Pancreas (tissue), 10 donors: ENCODE data around the gene MTAP. TPM values are rescaled to one million over a fixed set of nuclear protein-coding genes. Genes with fewer than 3 reads are reported as not detected.
A peak's percentile ranks its signal among the peaks of the same experiment; 100 is the strongest.

ENCODE experiments used
- ATAC-seq, 4 donors: fragments of 200-7000 bp; cut with Tn5 transposase; one replicate each; pipeline versions ENCODE4 v1.8.0 to v1.9.1; 2020; ENCODE audit warnings: mild to moderate bottlenecking in 4 of 4, moderate library complexity in 4 of 4
- DNase-seq, 6 donors: peaks; one replicate each; pipeline ENCODE4 v3.0.0-alpha.2; 2020
- FAIRE-seq: peaks from 2 replicates; lab custom pipeline; 2012; peaks lifted over from hg19 to GRCh38; lab: Jason Lieb, UNC
- H3K27ac ChIP-seq, 4 donors: fragments of 200-600 bp; sonication (generic); 1 replicate in 3 of 4; 2 replicates in 1 of 4; pipeline versions ENCODE4 v1.5.0 to v1.8.0; 2020
- H3K27me3 ChIP-seq, 4 donors: fragments of 200-600 bp; one replicate each; pipeline ENCODE4 v1.8.0; 2021
- H3K36me3 ChIP-seq, 3 donors: fragments of 200-600 bp; sonication (generic) in 1 of 3; one replicate each; pipeline versions ENCODE4 v1.5.0 to v1.8.0; 2020 to 2021
- H3K4me1 ChIP-seq, 3 donors: fragments of 200-600 bp; one replicate each; pipeline ENCODE4 v1.8.0; 2021
- H3K4me3 ChIP-seq, 4 donors: fragments of 200-600 bp; sonication (generic) in 2 of 4; one replicate each; pipeline versions ENCODE4 v1.5.0 to v1.8.0; 2020 to 2021
- H3K9me3 ChIP-seq, 4 donors: fragments of 200-600 bp; one replicate each; pipeline ENCODE4 v1.8.0; 2021
- WGBS, 2 donors: extraction: QIAGEN DNeasy Blood & Tissue Kit; methylation state at CpG; one replicate each; pipeline ENCODE4 v1.1.7; 2013; 5-methylcytosine and 5-hydroxymethylcytosine counted together
- intact Hi-C, 3 donors: fragments of 100-400 bp; cut with DNase I; formaldehyde crosslinking; loops; one replicate each; pipeline versions ENCODE4 v1.11.1 to v1.14.2; 2022
- polyA plus RNA-seq, 2 donors: library from polyadenylated mRNA; stranded (reverse); fragments of 200-250 nt; gene quantifications; one replicate each; pipeline ENCODE4 v1.2.3, GENCODE V29; 2013
- total RNA-seq, 6 donors: library from RNA; stranded (reverse); fragmentation: NEBNext Ultra II Directional in 4 of 6; extraction: Animal tissue kit (Norgen Biotek cat#: 25700) in 4 of 6; gene quantifications; one replicate each; pipeline versions ENCODE4 v1.2.1 to v1.2.4, GENCODE V29; 2021 to 2023
- TF ChIP-seq, protein P1 (sequence below), 4 donors: fragments of 200-600 bp; sonication (generic) in 3 of 4; IDR thresholded peaks; one replicate each; pipeline versions ENCODE4 v1.5.0 to v1.8.0; 2021; ENCODE audit warnings: antibody characterized with exemption in 4 of 4
- donor health status: healthy with polysubstance abuse.
- donor health status: DM: no; HTN: no; CAD: no; lungs with moderate emphysema.
- donor health status: DM: no; HTN: no; CAD: no.
- donor health status: control.
- donor health status: control.
- donor health status: Bipolar disorder and iron deficiency.
- donor health status: DM: yes; HTN: yes; CAD: no.
- donor health status: DM: no; HTN: no; CAD: no.
- donor health status: DM: no; HTN: no; CAD: no.
- donor health status: DM: yes; HTN: yes; CAD: no.

Gene MTAP
- total and polyA plus RNA-seq, 8 donors, result 4.7 to 26.7 (median 16.7) TPM

DNA sequence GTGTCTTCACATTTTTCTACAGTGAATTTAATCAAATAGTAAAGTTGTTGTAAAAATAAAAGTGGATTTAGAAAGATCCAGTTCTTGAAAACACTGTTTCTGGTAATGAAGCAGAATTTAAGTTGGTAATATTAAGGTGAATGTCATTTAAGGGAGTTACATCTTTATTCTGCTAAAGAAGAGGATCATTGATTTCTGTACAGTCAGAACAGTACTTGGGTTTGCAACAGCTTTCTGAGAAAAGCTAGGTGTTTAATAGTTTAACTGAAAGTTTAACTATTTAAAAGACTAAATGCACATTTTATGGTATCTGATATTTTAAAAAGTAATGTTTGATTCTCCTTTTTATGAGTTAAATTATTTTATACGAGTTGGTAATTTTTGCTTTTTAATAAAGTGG is 60.4 kb downstream of the MTAP start:
- Histone ChIP-seq H3K4me1 (no peaks in the 10 kb centered on the region), H3K27ac (no peak overlapping the region), H3K4me3 (no peak overlapping the region), H3K27me3 (no peaks in the 10 kb centered on the region), H3K36me3 (no peaks in the 10 kb centered on the region), H3K9me3 (no peaks in the 10 kb centered on the region)
- DNase-seq (no peak), FAIRE-seq (peak; percentile 43), ATAC-seq (no peak)
- 85 to 98% methylated on average over 1 of the region's 1 CpG for WGBS, 2 donors
- intact Hi-C loops, result no loop called here
- TF ChIP-seq, protein P1, sequence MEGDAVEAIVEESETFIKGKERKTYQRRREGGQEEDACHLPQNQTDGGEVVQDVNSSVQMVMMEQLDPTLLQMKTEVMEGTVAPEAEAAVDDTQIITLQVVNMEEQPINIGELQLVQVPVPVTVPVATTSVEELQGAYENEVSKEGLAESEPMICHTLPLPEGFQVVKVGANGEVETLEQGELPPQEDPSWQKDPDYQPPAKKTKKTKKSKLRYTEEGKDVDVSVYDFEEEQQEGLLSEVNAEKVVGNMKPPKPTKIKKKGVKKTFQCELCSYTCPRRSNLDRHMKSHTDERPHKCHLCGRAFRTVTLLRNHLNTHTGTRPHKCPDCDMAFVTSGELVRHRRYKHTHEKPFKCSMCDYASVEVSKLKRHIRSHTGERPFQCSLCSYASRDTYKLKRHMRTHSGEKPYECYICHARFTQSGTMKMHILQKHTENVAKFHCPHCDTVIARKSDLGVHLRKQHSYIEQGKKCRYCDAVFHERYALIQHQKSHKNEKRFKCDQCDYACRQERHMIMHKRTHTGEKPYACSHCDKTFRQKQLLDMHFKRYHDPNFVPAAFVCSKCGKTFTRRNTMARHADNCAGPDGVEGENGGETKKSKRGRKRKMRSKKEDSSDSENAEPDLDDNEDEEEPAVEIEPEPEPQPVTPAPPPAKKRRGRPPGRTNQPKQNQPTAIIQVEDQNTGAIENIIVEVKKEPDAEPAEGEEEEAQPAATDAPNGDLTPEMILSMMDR (IDR thresholded peaks at IDR 0.05), result no peak

DNA sequence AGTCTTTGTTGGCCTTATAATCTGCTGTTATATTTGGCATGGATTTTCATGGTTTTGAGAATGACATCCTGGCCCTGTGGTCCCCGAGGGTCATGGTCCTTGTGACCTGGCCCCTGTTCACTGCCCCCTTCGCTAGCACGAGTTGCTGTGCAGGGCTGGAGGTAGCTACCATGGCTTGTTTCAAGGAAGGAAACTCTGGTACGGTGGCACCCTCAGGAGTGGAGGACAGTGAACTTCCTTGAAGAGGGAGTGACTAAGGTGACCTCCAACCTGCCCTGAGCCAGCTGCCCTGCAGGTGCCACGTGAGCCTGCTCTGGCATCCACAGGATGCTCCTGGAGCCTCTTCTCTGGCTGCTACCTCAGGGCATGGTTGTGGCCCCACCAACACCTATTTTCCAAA is 62.1 kb downstream of the MTAP start:
- peak in 1 of 6 donors; percentile 36 for DNase-seq
- no peak for FAIRE-seq
- TF ChIP-seq, protein P1 (IDR thresholded peaks at IDR 0.05), result no peak
- Histone ChIP-seq H3K27ac (no peak overlapping the region), H3K9me3 (no peaks in the 10 kb centered on the region), H3K4me3 (no peak overlapping the region), H3K27me3 (no peaks in the 10 kb centered on the region), H3K36me3 (peaks cover 0 to under 1% (median 0%) of the 10 kb centered on the region in 3 donors), H3K4me1 (no peaks in the 10 kb centered on the region)
- intact Hi-C loops, result no loop called here
- peak in 1 of 4 donors; percentile 27 for ATAC-seq
- WGBS, 2 donors, result 96 to 98% methylated on average over 5 of the region's 5 CpGs

DNA sequence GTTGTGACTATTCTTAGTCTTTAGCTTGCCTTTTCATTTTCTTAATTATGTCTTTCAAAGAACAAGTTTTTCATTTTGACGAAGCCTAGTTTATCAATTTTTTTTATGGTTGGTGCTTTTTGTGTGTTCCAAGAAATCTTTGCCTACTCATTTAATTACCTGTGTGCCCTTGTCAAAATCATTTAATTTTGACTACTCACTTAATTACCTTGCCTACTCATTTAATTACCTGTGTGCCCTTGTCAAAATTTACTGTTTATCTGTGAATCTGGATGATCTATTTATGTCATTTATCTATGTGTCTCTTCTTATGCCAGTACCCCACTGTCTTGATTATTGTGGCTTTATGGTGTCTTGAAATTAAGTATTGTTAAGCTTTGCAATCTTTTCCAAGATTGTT is 63.9 kb downstream of the MTAP start:
- FAIRE-seq, result no peak
- TF ChIP-seq, protein P1 (IDR thresholded peaks at IDR 0.05), result no peak
- intact Hi-C loops, result no loop called here

DNA sequence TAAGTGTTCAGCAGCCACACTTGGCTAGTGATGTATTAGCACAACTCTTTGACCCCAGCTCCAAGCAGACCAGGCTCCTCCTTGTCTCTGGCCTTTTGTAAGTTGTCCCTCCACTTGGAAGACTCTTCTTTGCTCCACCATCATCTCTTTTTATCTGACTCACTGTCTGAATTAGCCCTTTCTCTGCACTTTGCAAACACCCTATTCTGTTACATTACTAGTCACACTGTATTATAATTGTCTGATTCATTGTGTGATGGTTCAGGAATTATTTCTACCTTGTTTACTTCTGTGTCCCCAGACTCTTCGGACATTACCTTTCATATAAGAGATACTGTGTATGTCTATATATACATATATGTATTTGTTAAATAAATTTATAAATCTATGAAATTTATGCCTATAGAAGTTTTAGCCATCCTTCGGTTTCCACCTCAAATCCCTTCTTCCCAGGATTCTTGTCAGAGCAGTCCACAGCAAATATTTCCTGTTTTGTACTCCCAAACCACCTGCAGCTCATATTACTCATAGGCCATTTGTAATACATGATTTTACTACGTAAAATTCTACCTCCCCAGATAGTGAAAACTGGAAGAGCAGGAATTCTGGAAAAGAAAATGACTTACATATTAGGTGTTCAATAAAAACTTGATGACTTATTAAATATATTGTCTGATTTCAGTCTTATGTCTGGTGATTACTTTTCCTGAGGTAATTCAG is 69.0 kb downstream of the MTAP start:
- Histone ChIP-seq H3K9me3 (no peaks in the 10 kb centered on the region), H3K4me3 (no peak overlapping the region), H3K27ac (no peak overlapping the region), H3K36me3 (peaks cover 0 to 3% (median 0%) of the 10 kb centered on the region in 3 donors), H3K4me1 (no peaks in the 10 kb centered on the region), H3K27me3 (no peaks in the 10 kb centered on the region)
- DNase-seq (no peak), ATAC-seq (no peak), FAIRE-seq (no peak)
- TF ChIP-seq, protein P1 (IDR thresholded peaks at IDR 0.05), result no peak
- 84 to 89% methylated on average over 3 of the region's 3 CpGs for WGBS, 2 donors
- intact Hi-C loops, result no loop called here

More for the DNA sequence above, 63.9 kb downstream of the MTAP start:
- no peak for ATAC-seq
- H3K9me3 ChIP-seq, result no peaks in the 10 kb centered on the region
- no peak overlapping the region for H3K4me3 ChIP-seq
- H3K27me3 ChIP-seq, result no peaks in the 10 kb centered on the region
- H3K27ac ChIP-seq, result no peak overlapping the region
- 95 to 100% methylated on average over 1 of the region's 1 CpG for WGBS, 2 donors
- no peak for DNase-seq
- no peaks in the 10 kb centered on the region for H3K4me1 ChIP-seq
- peaks cover 0 to 3% (median 0%) of the 10 kb centered on the region in 3 donors for H3K36me3 ChIP-seq

DNA sequence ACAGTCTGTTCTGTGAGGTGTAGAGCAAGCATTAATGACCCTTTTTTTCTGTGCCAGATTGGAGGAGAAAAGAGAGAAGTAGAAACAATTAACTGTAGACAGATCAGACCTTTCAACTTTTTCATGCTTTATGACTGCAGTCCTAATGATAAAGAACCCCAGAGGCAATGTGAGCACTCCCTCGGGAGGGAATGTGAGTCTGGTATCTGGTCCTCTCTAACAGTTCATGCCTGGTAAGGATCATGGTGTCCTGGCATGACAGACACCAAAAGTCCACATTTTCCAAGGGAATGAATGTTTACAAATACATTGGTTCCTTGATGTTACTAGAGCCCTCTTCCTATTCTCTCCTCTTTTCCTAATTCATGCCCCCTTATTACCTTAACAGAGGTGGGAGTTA is 70.3 kb downstream of the MTAP start:
- FAIRE-seq, result no peak
- no peak overlapping the region for H3K27ac ChIP-seq
- no peak overlapping the region for H3K4me3 ChIP-seq
- intact Hi-C loops, result no loop called here
- H3K36me3 ChIP-seq, result peaks cover 0 to 3% (median 0%) of the 10 kb centered on the region in 3 donors
- H3K4me1 ChIP-seq, result no peaks in the 10 kb centered on the region
- WGBS, 2 donors, result 82 to 88% methylated on average over 1 of the region's 1 CpG
- DNase-seq, result no peak
- TF ChIP-seq, protein P1 (IDR thresholded peaks at IDR 0.05), result no peak
- no peak for ATAC-seq
- H3K9me3 ChIP-seq, result no peaks in the 10 kb centered on the region
- no peaks in the 10 kb centered on the region for H3K27me3 ChIP-seq
